Activated naive CD4-positive, alpha-beta T cell treated with anti-CD3 and anti-CD28 coated beads, Interleukin-2, amount 50 U/mL, for 24 hours (primary cell): ENCODE results near the gene PDE1C.

Source experiments
- H3K27ac Mint-ChIP-seq: one replicate; pipeline ENCODE4 v1.8.0; 2021; ENCODE audit warnings: mild to moderate bottlenecking, mixed read lengths
- H3K27me3 Mint-ChIP-seq: one replicate; pipeline ENCODE4 v1.8.0; 2021; ENCODE audit warnings: mixed read lengths
- H3K36me3 Mint-ChIP-seq: one replicate; pipeline ENCODE4 v1.8.0; 2021; ENCODE audit warnings: mixed read lengths
- H3K4me1 Mint-ChIP-seq: one replicate; pipeline ENCODE4 v1.8.0; 2021; ENCODE audit warnings: mixed read lengths
- H3K4me3 Mint-ChIP-seq: one replicate; pipeline ENCODE4 v1.8.0; 2021; ENCODE audit warnings: mild to moderate bottlenecking, mixed read lengths
- H3K9me3 Mint-ChIP-seq: one replicate; pipeline ENCODE4 v1.8.0; 2021; ENCODE audit warnings: mixed read lengths

PDE1C gene

DNA sequence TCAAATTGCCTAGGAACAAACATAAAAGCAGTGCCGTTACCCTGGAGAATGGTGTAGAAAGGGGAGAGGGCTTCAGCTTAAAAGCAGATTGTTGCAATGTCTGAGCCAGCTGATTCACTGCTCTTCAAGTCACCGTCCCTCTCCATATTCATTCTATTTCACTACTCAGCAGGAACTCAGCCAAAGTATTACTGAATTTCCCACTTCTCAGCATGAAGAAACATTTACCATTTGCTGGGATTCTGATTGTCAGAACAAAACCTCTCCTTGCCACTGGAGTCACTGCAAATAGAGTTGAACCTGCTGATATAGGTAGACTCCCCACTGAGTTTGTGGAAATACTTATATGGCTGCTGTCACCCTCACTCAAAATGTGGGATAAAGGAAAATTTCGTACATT lies 311.5 kb downstream of the PDE1C start:
- Mint-ChIP-seq H3K4me1 (no peaks in the 10 kb centered on the region), H3K27ac (no peak overlapping the region), H3K36me3 (no peaks in the 10 kb centered on the region), H3K9me3 (peaks cover 5% of the 10 kb centered on the region), H3K4me3 (no peak overlapping the region), H3K27me3 (no peaks in the 10 kb centered on the region)

DNA sequence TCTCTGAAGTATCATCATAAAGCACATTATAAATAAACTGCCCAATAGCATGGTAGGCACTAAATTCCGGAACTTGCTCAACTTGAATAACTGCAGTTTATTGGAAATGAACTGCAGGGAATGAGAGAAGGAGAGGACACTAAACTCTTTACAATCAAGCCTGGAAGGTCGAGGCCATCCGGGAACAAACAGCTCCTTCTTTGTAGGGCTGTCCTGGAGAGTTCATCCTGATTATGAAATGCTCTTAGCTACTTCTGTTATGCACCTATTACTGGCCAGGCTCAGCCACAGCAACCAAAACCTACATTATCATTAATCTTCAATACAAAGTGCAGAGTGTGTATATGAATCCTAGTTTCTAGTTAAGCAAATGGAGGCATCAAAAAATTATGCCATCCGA lies 318.5 kb downstream of the PDE1C start:
- Mint-ChIP-seq H3K27me3 (peaks cover 1% of the 10 kb centered on the region), H3K9me3 (no peaks in the 10 kb centered on the region), H3K4me1 (no peaks in the 10 kb centered on the region), H3K27ac (no peak overlapping the region), H3K36me3 (no peaks in the 10 kb centered on the region), H3K4me3 (no peak overlapping the region)

DNA sequence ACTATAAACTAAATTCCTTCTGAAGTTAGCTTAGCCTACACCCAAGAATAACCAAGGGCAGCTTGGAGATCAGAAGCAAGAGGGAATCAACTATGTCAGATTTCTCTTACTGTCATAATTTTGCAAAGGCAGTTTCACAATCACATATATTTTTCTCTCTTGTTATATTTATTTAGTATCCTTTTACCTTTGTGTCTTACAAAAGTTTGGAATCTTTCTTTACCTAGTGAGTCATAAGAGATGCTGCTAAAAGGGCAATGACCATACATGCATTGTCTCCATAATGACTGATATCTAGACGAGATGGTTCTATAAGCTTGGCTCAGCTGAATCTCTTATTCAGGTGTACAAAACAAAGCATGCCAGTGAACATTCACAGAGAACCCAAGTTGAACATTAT lies 322.1 kb downstream of the PDE1C start:
- Mint-ChIP-seq H3K4me3 (no peak overlapping the region), H3K4me1 (no peaks in the 10 kb centered on the region), H3K9me3 (no peaks in the 10 kb centered on the region), H3K27me3 (peaks cover 3% of the 10 kb centered on the region), H3K36me3 (no peaks in the 10 kb centered on the region), H3K27ac (no peak overlapping the region)

DNA sequence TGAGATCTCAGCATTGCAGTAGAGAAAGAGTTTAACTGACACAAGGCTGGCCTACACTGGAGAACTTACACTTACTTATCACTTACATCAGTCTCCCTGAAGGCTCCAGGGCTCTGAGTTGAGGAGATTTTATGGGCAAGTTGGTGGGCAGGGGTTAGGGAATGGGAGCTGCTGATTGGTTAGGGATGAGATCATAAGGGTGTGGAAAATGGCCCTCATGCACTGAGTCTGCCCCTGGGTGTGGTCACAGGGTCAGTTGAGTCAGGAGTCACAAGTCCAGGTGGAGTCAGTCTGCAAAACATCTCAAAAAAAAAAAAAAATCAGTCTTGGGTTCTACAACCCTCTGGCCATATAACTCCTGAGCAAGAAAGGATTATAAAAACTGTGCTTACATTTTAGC lies 322.7 kb downstream of the PDE1C start:
- Mint-ChIP-seq H3K4me1 (no peaks in the 10 kb centered on the region), H3K27ac (no peak overlapping the region), H3K27me3 (peaks cover 3% of the 10 kb centered on the region), H3K9me3 (no peaks in the 10 kb centered on the region), H3K4me3 (no peak overlapping the region), H3K36me3 (no peaks in the 10 kb centered on the region)

DNA sequence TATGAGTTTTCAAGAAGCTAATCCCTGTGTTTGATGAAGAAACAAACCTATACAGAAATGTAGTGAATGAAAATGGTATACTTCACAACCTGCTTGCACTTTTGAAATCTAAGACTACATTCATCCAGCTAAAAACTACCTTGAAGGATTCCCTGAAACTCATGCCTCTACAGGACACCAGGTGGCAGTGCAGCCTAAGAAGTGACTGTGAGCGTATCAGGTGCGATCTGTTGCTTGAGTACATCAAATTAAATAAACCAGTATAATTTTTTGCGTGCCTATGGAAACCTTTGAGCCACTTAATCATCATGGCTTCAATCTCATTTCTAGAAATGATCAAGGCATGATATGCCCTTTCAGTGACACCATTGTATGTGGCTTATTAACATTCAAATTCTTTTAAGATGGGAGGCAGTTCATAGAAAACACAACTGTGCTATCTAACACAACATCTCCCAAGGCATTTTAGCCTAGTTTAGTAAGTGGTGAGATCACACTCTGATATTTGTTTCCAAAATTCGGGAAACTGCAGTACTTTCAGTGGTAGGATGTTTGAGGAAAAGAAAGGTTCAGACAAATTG lies 325.8 kb downstream of the PDE1C start:
- Mint-ChIP-seq H3K4me1 (no peaks in the 10 kb centered on the region), H3K36me3 (no peaks in the 10 kb centered on the region), H3K9me3 (no peaks in the 10 kb centered on the region), H3K27ac (no peak overlapping the region), H3K27me3 (peaks cover 2% of the 10 kb centered on the region), H3K4me3 (no peak overlapping the region)

DNA sequence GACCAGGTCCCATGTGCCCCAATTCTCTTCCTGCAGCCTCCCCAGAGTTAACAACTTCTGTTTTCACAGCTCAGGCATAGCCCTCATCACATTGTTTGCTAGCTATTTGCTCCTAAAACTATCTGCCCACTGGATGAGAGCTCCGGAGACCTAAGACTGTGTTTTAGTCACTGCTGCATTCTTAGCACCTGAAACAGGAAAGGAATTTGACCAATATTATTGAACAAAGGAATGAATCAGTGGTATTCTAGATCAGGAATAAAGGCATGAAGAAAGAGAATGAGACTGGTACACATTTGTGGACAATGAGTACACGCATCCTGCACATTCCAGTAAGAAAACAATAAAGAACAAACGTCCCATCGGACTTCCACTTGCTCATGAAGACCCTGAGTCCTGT lies 328.4 kb downstream of the PDE1C start:
- H3K4me3 Mint-ChIP-seq = no peak overlapping the region
- H3K36me3 Mint-ChIP-seq = no peaks in the 10 kb centered on the region
- H3K4me1 Mint-ChIP-seq = no peaks in the 10 kb centered on the region
- no peaks in the 10 kb centered on the region for H3K9me3 Mint-ChIP-seq
- no peak overlapping the region for H3K27ac Mint-ChIP-seq
- H3K27me3 Mint-ChIP-seq = peaks cover 2% of the 10 kb centered on the region

DNA sequence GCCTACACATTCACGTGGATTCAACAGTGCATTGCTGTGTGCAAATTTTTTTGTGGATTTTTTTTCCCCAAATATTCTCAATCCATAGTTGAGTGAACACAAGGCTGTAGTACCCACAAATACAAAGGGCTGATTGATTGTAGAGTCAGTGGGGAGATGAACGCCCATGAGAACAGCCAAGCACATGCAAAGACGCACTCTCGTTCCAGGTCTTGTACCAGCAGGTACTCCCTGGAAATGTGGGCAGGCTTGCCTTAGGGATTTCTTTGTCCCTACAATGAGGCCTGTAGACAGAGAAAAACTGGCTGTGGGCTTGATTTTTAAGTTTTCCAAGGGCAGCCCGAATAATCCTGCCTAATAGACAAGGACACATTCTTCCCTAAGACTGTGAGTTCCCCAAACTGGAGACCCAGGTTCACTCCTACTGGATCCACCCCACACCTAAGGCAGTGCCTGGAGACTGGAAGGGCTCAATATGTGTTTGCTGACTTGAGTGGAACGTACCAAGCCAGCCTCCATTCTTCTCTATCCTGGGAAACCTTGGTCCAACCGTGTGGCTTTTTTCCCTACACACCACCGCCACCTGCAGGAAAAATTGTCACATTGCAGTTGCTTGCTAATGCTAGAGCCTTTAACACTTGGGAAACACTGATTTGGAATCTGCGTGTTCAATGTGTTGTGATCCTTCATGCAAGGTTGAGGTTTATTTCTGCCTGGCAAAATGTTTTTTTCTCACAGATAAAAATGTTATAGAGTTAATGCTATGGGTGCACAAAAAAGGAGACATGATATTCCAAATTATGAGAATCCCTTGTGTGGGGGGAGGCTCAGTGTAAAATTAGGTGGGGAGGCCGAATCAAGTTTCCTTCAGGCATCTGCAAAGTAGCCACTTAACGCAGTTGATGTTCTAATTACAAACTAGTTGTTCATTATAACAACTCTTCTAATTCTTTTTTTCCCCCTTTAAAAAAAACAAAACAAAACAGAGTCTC lies 333.9 kb downstream of the PDE1C start:
- H3K9me3 Mint-ChIP-seq = no peaks in the 10 kb centered on the region
- H3K36me3 Mint-ChIP-seq = no peaks in the 10 kb centered on the region

DNA sequence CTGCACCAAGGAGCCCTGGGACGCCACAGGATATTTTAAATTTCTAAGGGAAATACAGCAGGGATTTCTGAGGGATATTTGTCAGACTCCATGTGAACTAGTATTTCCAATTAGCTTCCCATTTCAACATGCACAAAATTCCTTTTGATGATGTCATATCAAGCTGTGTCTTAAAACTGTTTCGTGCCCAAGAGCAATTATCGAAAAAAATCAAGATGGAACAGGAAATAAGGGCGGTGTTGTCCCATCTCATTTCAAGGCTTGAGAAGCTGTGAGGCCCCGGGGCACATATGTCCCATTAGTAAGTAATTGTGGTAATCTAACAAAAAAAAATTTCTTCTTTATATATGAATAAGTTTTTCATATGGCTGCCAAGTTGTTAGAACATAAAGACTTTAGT lies 335.8 kb downstream of the PDE1C start:
- no peaks in the 10 kb centered on the region for H3K4me1 Mint-ChIP-seq
- no peaks in the 10 kb centered on the region for H3K9me3 Mint-ChIP-seq
- no peak overlapping the region for H3K4me3 Mint-ChIP-seq
- no peaks in the 10 kb centered on the region for H3K27me3 Mint-ChIP-seq
- no peaks in the 10 kb centered on the region for H3K36me3 Mint-ChIP-seq
- H3K27ac Mint-ChIP-seq = no peak overlapping the region

More for the DNA sequence above, 333.9 kb downstream of the PDE1C start:
- no peaks in the 10 kb centered on the region for H3K4me1 Mint-ChIP-seq
- no peaks in the 10 kb centered on the region for H3K27me3 Mint-ChIP-seq
- H3K27ac Mint-ChIP-seq = no peak overlapping the region
- H3K4me3 Mint-ChIP-seq = no peak overlapping the region

DNA sequence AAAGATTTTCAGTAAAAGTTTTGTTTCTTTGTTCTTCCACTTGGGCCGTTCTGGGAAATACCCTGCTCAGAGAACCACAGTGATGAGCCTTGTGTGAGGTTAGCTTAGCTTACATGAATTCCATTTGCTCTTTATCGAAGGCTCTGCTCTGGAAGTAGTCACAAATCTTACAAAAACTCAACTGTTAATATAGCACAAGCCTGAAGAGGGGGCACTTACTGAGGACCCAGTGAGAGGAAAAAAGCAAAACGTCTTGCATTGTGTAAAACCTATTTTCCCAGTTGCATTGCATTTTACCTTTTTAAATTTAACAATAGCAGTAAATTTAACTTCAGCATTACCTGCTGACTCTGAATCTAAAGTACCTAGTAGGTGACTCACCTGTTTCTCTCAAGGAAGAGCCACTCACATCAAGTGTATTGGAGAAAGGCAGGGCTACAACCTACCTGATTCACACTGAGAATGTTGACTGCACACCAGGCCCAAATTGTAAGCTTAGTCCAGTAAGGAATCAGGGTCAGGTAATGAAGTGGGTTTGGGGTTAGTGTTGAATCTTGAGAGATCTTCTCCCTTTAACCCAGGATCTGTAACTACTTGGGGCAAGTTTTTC lies 340.9 kb downstream of the PDE1C start:
- no peak overlapping the region for H3K27ac Mint-ChIP-seq
- H3K4me3 Mint-ChIP-seq = no peak overlapping the region
- no peaks in the 10 kb centered on the region for H3K36me3 Mint-ChIP-seq
- no peaks in the 10 kb centered on the region for H3K9me3 Mint-ChIP-seq
- H3K27me3 Mint-ChIP-seq = no peaks in the 10 kb centered on the region
- H3K4me1 Mint-ChIP-seq = no peaks in the 10 kb centered on the region

DNA sequence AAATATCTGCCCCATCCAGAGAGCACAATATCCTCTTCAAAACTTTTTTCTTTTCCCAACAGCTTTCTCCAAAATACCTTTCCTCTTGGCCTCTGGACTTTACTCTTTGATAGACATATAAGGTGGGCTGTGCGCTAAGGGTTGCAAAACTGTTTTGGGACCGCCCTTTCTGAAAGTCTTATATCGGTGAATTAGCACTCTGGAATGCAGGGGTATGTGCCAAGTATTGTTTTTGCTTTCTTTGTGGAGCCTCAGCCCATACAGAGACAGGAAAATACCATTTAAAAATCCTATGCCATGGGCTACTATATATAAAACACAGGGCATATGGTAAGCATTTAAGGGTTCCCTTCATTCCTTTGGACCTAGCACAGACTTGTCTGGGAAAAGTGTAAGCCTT lies 345.5 kb downstream of the PDE1C start:
- H3K4me1 Mint-ChIP-seq = no peaks in the 10 kb centered on the region
- H3K9me3 Mint-ChIP-seq = no peaks in the 10 kb centered on the region
- H3K27ac Mint-ChIP-seq = no peak overlapping the region
- H3K36me3 Mint-ChIP-seq = no peaks in the 10 kb centered on the region
- H3K27me3 Mint-ChIP-seq = no peaks in the 10 kb centered on the region
- H3K4me3 Mint-ChIP-seq = no peak overlapping the region

DNA sequence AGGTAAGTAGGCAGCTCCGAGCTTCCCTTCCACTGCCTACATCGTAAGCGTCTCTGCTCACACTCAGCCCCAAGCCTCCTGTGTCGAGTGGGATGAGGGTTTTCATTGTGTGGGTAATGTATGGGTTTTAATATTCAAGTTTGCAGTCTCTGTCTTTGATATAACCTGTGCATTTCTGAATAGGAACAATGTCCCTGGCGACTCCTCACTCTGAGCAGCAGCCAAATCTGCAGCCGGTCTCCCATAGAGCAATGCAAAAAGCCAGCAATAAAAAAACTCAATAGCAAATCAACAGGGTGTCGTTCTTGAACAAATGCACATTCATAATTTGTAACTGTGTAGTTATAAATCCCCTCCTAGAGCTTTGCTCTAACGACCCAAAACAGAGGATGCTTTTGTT lies 349.8 kb downstream of the PDE1C start:
- Mint-ChIP-seq H3K27me3 (no peaks in the 10 kb centered on the region), H3K36me3 (no peaks in the 10 kb centered on the region), H3K9me3 (no peaks in the 10 kb centered on the region), H3K27ac (no peak overlapping the region), H3K4me3 (no peak overlapping the region), H3K4me1 (no peaks in the 10 kb centered on the region)

DNA sequence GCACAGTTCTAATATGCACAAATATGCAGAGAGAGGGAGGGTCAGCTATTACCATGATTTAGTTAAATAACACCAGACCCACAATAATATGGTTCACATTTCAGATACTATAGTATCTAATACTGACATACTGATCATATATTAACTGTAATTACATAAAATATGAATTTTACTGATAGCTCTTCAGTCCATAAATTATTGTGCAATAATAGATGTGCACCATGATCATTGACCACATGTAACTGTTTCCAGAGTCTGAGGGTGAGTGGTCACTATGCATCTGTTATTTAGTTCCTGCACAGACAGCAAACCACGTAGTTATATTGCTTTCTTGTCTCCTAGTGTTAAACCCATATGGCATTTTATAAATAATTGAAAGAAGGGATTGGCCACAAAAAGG lies 353.9 kb downstream of the PDE1C start:
- no peak overlapping the region for H3K27ac Mint-ChIP-seq
- H3K27me3 Mint-ChIP-seq = no peaks in the 10 kb centered on the region
- H3K4me1 Mint-ChIP-seq = no peaks in the 10 kb centered on the region
- H3K36me3 Mint-ChIP-seq = no peaks in the 10 kb centered on the region
- H3K4me3 Mint-ChIP-seq = no peak overlapping the region
- H3K9me3 Mint-ChIP-seq = peaks cover 8% of the 10 kb centered on the region

DNA sequence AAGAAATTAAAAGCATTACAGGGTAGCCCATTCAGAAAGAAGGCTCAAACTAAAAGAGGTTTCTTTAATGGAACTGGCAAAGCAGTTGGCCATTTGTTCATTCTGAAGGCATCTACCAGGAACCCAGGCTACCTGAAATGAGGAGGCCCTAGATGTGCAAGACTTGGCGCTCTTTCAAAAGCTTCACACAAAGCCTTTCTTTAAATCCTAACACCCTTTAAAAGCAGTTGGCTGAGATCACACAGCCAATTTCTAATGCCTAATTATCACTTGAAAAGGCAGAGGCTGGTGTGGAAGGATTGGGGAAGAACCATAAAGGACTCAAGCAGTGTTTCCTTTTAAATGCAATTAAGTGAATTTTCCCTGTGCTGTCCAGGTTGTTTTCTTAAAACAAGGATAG lies 360.0 kb downstream of the PDE1C start:
- H3K9me3 Mint-ChIP-seq = peaks cover 12% of the 10 kb centered on the region
- H3K36me3 Mint-ChIP-seq = no peaks in the 10 kb centered on the region
- H3K4me1 Mint-ChIP-seq = no peaks in the 10 kb centered on the region
- H3K4me3 Mint-ChIP-seq = no peak overlapping the region
- H3K27me3 Mint-ChIP-seq = no peaks in the 10 kb centered on the region
- no peak overlapping the region for H3K27ac Mint-ChIP-seq

DNA sequence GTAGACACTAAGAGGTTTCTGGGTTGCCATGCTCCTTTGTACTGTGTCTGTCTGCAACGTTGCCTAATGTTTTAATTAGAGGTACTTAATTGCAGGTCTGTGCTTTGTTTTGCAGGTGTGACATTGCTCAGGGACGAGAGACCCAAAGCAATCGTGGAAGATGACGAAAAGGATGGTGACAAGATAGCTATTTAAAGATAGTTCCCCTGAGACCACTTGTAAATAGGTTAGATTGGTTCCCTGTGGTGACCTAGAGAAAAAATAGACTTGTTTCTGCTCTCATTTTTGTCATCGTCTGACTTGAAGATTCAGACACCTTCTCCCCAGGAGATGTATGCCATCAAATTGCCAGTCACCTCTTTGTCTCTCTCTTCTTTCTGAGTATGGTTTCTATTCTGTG lies 363.1 kb downstream of the PDE1C start:
- H3K4me3 Mint-ChIP-seq = no peak overlapping the region
- no peaks in the 10 kb centered on the region for H3K27me3 Mint-ChIP-seq
- H3K27ac Mint-ChIP-seq = no peak overlapping the region
- no peaks in the 10 kb centered on the region for H3K4me1 Mint-ChIP-seq
- H3K9me3 Mint-ChIP-seq = peaks cover 4% of the 10 kb centered on the region
- no peaks in the 10 kb centered on the region for H3K36me3 Mint-ChIP-seq

DNA sequence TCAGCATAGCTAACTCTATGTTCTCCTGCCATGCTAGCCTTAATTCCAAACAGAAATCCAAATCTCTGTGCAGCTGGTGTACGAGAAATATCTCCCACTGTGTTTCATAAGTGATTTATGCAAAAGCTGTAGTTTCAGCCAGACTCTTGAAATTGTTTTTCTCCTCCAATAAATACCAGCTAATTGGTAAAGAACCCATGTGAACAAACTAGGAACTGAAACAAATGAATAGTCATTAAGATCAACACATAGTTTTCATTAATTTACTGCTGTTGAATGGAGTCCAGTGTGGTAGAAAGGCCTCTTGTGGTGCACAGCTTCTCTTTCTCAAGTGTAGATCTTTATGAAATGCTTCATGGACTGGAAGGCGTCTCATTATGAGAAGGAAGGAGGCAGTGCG lies 364.8 kb downstream of the PDE1C start:
- Mint-ChIP-seq H3K4me3 (no peak overlapping the region), H3K27ac (no peak overlapping the region), H3K36me3 (no peaks in the 10 kb centered on the region), H3K4me1 (no peaks in the 10 kb centered on the region), H3K27me3 (no peaks in the 10 kb centered on the region), H3K9me3 (peaks cover 4% of the 10 kb centered on the region)

DNA sequence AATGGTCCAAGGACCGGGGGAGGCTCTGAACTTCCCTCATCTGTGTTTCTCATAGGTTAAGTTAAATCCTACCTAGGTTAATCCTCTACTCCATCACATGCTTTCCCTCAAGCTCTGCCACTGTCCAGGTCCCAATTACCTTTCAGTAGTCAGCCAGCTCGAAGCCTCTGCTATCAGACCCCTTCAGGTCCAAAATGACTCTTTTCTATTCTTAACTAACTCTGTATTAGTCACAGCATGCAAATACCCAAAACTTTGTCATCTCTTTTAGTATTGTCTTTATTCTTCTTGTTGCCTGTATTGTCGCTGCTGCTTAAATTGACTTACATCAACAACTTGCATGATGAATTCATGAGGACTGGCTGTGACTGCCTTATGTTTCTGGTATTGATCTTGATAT lies 367.9 kb downstream of the PDE1C start:
- Mint-ChIP-seq H3K27ac (no peak overlapping the region), H3K27me3 (no peaks in the 10 kb centered on the region), H3K4me1 (no peaks in the 10 kb centered on the region), H3K4me3 (no peak overlapping the region), H3K9me3 (peaks cover 4% of the 10 kb centered on the region), H3K36me3 (no peaks in the 10 kb centered on the region)
